ENCODE measurements around the gene CYP4Z1.

- TF ChIP-seq CTCF (IDR thresholded peaks at IDR 0.05): no peak
- TF ChIP-seq POLR2AphosphoS5 (IDR thresholded peaks at IDR 0.05): no peak
Measured at GRCh38 chr1:47137925-47138615, 71.0 kb downstream of the CYP4Z1 start.

Measured in upper lobe of left lung (tissue), 4 donors.